PC-3 (cell line): ENCODE measurements around the gene DNASE2. TPM values are rescaled to one million over a fixed set of nuclear protein-coding genes. Genes with fewer than 3 reads are reported as not detected.
A peak's percentile ranks its signal among the peaks of the same experiment; 100 is the strongest.

Experiments used
- ATAC-seq: fragments of 200-7000 bp; cut with Tn5 transposase; 2 replicates; pipeline ENCODE4 v1.9.1; 2020; ENCODE audit warnings: mild to moderate bottlenecking, moderate library complexity
- BruUV-seq: library from RNA; stranded (reverse); fragments of 400-500 nt; replicated peaks from 2 replicates; lab custom pipeline; 2021; lab: Mats Ljungman, UMichigan
- CTCF ChIA-PET: fragments of 300-600 bp; sonication (Branson Sonifier 250); formaldehyde crosslinking; loops from one replicate; lab custom pipeline; 2022; ENCODE audit warnings: antibody characterized with exemption; lab: Charles Lee
- POLR2A ChIA-PET: fragments of 300-600 bp; sonication (Branson Sonifier 250); formaldehyde crosslinking; loops from one replicate; lab custom pipeline; 2022; ENCODE audit warnings: antibody characterized with exemption; ENCODE audit not compliant: unreplicated experiment; lab: Charles Lee
- DNase-seq: peaks from one replicate; pipeline ENCODE4 v3.0.0-alpha.2; 2015
- H2AFZ ChIP-seq: fragments of 300-600 bp; sonication (generic); 2 replicates; pipeline ENCODE4 v1.6.0; 2016; ENCODE audit warnings: antibody characterized with exemption, low read length
- H3F3A ChIP-seq: fragments of 300-600 bp; sonication (generic); one replicate; pipeline ENCODE4 v1.6.0; 2017; ENCODE audit warnings: antibody characterized with exemption, low read length, control low read depth, mild to moderate bottlenecking; ENCODE audit not compliant: unreplicated experiment
- H3K27ac ChIP-seq: fragments of 300-600 bp; sonication (generic); 2 replicates; pipeline ENCODE4 v1.5.1; 2016; ENCODE audit warnings: mild to moderate bottlenecking, low read length
- H3K27me3 ChIP-seq: fragments of 300-600 bp; sonication (generic); 2 replicates; pipeline ENCODE4 v1.6.1; 2016; ENCODE audit warnings: low read length, mixed read lengths
- H3K36me3 ChIP-seq: fragments of 300-600 bp; sonication (generic); 2 replicates; pipeline ENCODE4 v1.6.1; 2016; ENCODE audit warnings: low read depth, mixed run types, low read length, mixed read lengths
- H3K4me1 ChIP-seq: fragments of 300-600 bp; sonication (generic); 2 replicates; pipeline ENCODE4 v1.5.1; 2016; ENCODE audit warnings: low read length; ENCODE audit not compliant: insufficient read depth
- H3K4me2 ChIP-seq: fragments of 300-600 bp; sonication (generic); 2 replicates; pipeline ENCODE4 v1.6.0; 2016; ENCODE audit warnings: low read length
- H3K4me3 ChIP-seq: fragments of 300-600 bp; sonication (generic); 2 replicates; pipeline ENCODE4 v1.5.1; 2016; ENCODE audit warnings: mild to moderate bottlenecking, low read length, mixed read lengths
- H3K79me2 ChIP-seq: fragments of 300-600 bp; sonication (generic); 2 replicates; pipeline ENCODE4 v1.6.1; 2017; ENCODE audit warnings: low read length, mixed read lengths
- H3K9ac ChIP-seq: fragments of 300-600 bp; sonication (generic); 2 replicates; pipeline ENCODE4 v1.6.0; 2016; ENCODE audit warnings: mild to moderate bottlenecking, low read length
- H3K9me2 ChIP-seq: fragments of 300-600 bp; sonication (generic); replicated peaks from 2 replicates; pipeline ENCODE4 v1.6.1; 2016; ENCODE audit warnings: mixed run types, low read length, mixed read lengths
- H3K9me3 ChIP-seq: fragments of 300-600 bp; sonication (generic); 2 replicates; pipeline ENCODE4 v1.6.1; 2016; ENCODE audit warnings: low read length, mixed read lengths
- H4K20me1 ChIP-seq: fragments of 300-600 bp; sonication (generic); 2 replicates; pipeline ENCODE4 v1.6.1; 2016; ENCODE audit warnings: low read length, mixed read lengths
- CTCF ChIP-seq: fragments of 300-600 bp; sonication (generic); conservative IDR thresholded peaks from 2 replicates; pipeline ENCODE4 v1.5.1; 2017; ENCODE audit warnings: antibody characterized with exemption, low read depth, mild to moderate bottlenecking, low read length
- EZH2 ChIP-seq: fragments of 300-600 bp; sonication (generic); IDR thresholded peaks from one replicate; pipeline ENCODE4 v1.6.1; 2017; ENCODE audit warnings: antibody characterized with exemption, mild to moderate bottlenecking, low read length; ENCODE audit not compliant: unreplicated experiment
- EZH2phosphoT487 ChIP-seq: fragments of 300-600 bp; sonication (generic); IDR thresholded peaks from 2 replicates; pipeline ENCODE4 v1.6.1; 2018; ENCODE audit warnings: mild to moderate bottlenecking, antibody characterized with exemption, low read length, borderline replicate concordance
- intact Hi-C: fragments of 100-400 bp; cut with micrococcal nuclease; formaldehyde crosslinking; loops from 2 replicates; pipeline ENCODE4 v1.9.0; 2023
- total RNA-seq: library from RNA; depleted of rRNA; stranded (reverse); fragments of >200 nt; gene quantifications from 2 replicates; pipeline ENCODE4 v1.2.3, GENCODE V29; 2014

Gene DNASE2
- total RNA-seq, 1 experiment from 2014 or later = 48.0 TPM

GRCh38 chr19:12872941-12873890 lies 8.0 kb downstream of the DNASE2 start:
- peak overlapping the region; percentile 60 for H3K4me2 ChIP-seq
- no peaks in the 10 kb centered on the region for H3K27me3 ChIP-seq
- H3K9me3 ChIP-seq = no peaks in the 10 kb centered on the region
- POLR2A ChIA-PET = interaction anchor here (0.6 to 0.7 kb wide), 2 partner anchors 96 to 187 kb away, joined by 3 to 17 read pairs; no protein-coding TSS in a partner anchor
- peak; percentile 78 for ATAC-seq
- peak overlapping the region; percentile 56 for H2AFZ ChIP-seq
- no peaks in the 10 kb centered on the region for H4K20me1 ChIP-seq
- no peaks in the 10 kb centered on the region for H3F3A ChIP-seq
- CTCF ChIA-PET = interaction anchor here (0.5 to 0.8 kb wide), 9 partner anchors 8 to 1976 kb away, joined by 3 to 10 read pairs (median 5); partner anchors contain the start of gene DNASE2
- DNase-seq = peak; percentile 91
- no peaks in the 10 kb centered on the region for H3K9me2 ChIP-seq
- H3K79me2 ChIP-seq = no peaks in the 10 kb centered on the region
- intact Hi-C loops = no loop called here
- H3K36me3 ChIP-seq = no peaks in the 10 kb centered on the region
- TF ChIP-seq CTCF = no peak
- TF ChIP-seq EZH2 = no peak
- no peak overlapping the region for H3K9ac ChIP-seq
- peaks cover 6% of the 10 kb centered on the region; the same call in 1 of the 2 replicates for H3K4me1 ChIP-seq
- H3K27ac ChIP-seq = no peak overlapping the region
- no TSS peak for BruUV-seq
- H3K4me3 ChIP-seq = peak overlapping the region; percentile 52

- peaks cover 6% of the 10 kb centered on the region; the same call in 1 of the 2 replicates for H3K4me1 ChIP-seq
- H3K4me2 ChIP-seq = no peak overlapping the region
- H3K4me3 ChIP-seq = no peak overlapping the region
- TF ChIP-seq CTCF = no peak
- no peak for TF ChIP-seq EZH2phosphoT487
- no peak for TF ChIP-seq EZH2
- intact Hi-C loops = no loop called here
- DNase-seq (peak; percentile 25), ATAC-seq (no peak; the same call in 1 of the 2 replicates)
- H3K27ac ChIP-seq = no peak overlapping the region
- H3K36me3 ChIP-seq = no peaks in the 10 kb centered on the region
- no peaks in the 10 kb centered on the region for H3F3A ChIP-seq
- H3K27me3 ChIP-seq = no peaks in the 10 kb centered on the region
- no peaks in the 10 kb centered on the region for H3K79me2 ChIP-seq
- no peaks in the 10 kb centered on the region for H3K9me2 ChIP-seq
- H2AFZ ChIP-seq = no peak overlapping the region
- ChIA-PET POLR2A (no interaction called here), CTCF (interaction anchor here (0.6 to 0.7 kb wide), 5 partner anchors 9 to 1975 kb away, joined by 3 to 8 read pairs (median 5); partner anchors contain the start of genes GCDH and MAST1)
- no TSS peak for BruUV-seq
- no peak overlapping the region for H3K9ac ChIP-seq
- H3K9me3 ChIP-seq = no peaks in the 10 kb centered on the region
- H4K20me1 ChIP-seq = no peaks in the 10 kb centered on the region
Measured at GRCh38 chr19:12872255-12872654, 9.0 kb downstream of the DNASE2 start.
